SK-N-MC (cell line): ENCODE measurements around the gene NTF3.
A peak's percentile ranks its signal among the peaks of the same experiment; 100 is the strongest.

Source experiments
- DNase-seq: peaks from one replicate; pipeline ENCODE4 v3.0.0-alpha.2; 2011; ENCODE audit warnings: low read depth, low spot score
- H3K27ac ChIP-seq: fragments of 200-600 bp; sonication (generic); 2 replicates; pipeline ENCODE4 v1.5.1; 2016; ENCODE audit warnings: mixed run types
- H3K36me3 ChIP-seq: fragments of 200-600 bp; sonication (generic); 2 replicates; pipeline ENCODE4 v1.6.1; 2017; ENCODE audit warnings: antibody characterized with exemption, low read length, mixed read lengths; ENCODE audit not compliant: insufficient read depth
- H3K4me3 ChIP-seq: fragments of 200-600 bp; sonication (generic); 2 replicates; pipeline ENCODE4 v1.5.1; 2016
- H3K9ac ChIP-seq: fragments of 200-600 bp; sonication (generic); 2 replicates; pipeline ENCODE4 v1.8.0; 2017; ENCODE audit warnings: mixed run types, mixed read lengths; ENCODE audit not compliant: insufficient read length
- H3K9me3 ChIP-seq: fragments of 200-600 bp; sonication (generic); 2 replicates; pipeline ENCODE4 v1.6.1; 2017; ENCODE audit warnings: low read depth, mild to moderate bottlenecking, antibody characterized with exemption, low read length, moderate library complexity, mixed read lengths
- EZH2 ChIP-seq: fragments of 200-600 bp; sonication (generic); IDR thresholded peaks from one replicate; pipeline ENCODE4 v1.6.1; 2017; ENCODE audit warnings: antibody characterized with exemption
- FOXP2 ChIP-seq: optimal IDR thresholded peaks from 2 replicates; pipeline ENCODE3; 2011; ENCODE audit warnings: mild to moderate bottlenecking, moderate library complexity; ENCODE audit not compliant: insufficient read depth; ENCODE audit errors: extremely low read length, control extremely low read depth
- POLR2AphosphoS5 ChIP-seq: IDR thresholded peaks from 2 replicates; pipeline ENCODE4 v1.6.1; 2012; ENCODE audit warnings: mild to moderate bottlenecking, low read depth, low read length, borderline replicate concordance

NTF3 gene

GRCh38 chr12:5429741-5430557 lies 2.0 kb upstream of the NTF3 start:
- no peak overlapping the region for H3K9ac ChIP-seq
- no peaks in the 10 kb centered on the region for H3K9me3 ChIP-seq
- DNase-seq: no peak
- TF ChIP-seq POLR2AphosphoS5 (no peak), FOXP2 (no peak), EZH2 (no peak)
- H3K36me3 ChIP-seq: no peaks in the 10 kb centered on the region
- H3K27ac ChIP-seq: no peak overlapping the region
- no peak overlapping the region for H3K4me3 ChIP-seq

DNA sequence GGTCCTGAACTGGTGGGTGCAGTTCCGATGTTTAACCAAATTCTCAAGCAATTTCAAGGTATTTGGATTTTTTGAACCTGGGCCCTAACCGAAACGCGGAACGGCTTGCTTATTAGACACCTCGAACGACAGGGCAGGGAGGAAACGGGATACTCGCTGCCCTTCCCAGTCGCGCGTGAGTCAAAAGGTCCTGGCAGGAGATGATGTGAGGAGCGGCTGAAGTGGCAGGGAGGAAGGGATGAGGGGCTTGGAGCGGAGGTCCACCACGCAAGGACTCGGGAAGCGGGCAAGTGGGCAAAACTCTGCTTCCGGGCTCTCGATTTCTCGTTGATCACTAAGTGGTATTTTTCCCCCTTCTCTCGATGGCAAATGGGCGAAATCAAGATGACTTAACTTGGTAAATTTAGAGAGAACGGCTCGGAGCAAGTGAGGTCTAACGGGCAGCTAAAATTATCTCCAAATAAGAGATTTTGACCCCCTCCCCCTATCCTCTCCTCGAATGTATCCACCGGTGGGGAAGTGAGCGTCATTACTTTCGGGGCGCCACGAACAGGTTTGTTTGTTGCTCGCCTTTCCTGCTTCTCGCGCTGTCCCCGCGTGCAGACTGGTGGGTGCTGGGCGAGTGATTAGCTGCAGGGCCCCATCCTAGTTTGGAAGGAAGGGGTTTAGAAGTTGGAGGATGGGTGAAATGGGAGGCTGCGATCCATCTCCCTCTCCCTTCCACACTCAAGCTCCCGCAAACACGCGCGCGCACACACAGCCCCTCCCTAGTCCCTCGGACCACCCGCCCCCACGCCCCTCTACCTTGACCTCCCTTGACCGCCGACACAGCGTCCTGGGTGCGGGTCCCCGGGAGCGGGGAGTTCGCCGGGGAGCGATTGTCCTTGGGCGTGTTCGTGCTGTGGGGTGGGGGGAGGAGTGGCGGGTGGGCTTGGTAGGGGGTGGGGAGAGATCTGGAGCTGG lies 986 bp upstream of the NTF3 start:
- Histone ChIP-seq H3K4me3 (no peak overlapping the region), H3K27ac (no peak overlapping the region), H3K9ac (no peak overlapping the region), H3K9me3 (no peaks in the 10 kb centered on the region), H3K36me3 (no peaks in the 10 kb centered on the region)
- no peak for TF ChIP-seq POLR2AphosphoS5
- no peak for TF ChIP-seq FOXP2
- no peak for TF ChIP-seq EZH2
- no peak for DNase-seq

DNA sequence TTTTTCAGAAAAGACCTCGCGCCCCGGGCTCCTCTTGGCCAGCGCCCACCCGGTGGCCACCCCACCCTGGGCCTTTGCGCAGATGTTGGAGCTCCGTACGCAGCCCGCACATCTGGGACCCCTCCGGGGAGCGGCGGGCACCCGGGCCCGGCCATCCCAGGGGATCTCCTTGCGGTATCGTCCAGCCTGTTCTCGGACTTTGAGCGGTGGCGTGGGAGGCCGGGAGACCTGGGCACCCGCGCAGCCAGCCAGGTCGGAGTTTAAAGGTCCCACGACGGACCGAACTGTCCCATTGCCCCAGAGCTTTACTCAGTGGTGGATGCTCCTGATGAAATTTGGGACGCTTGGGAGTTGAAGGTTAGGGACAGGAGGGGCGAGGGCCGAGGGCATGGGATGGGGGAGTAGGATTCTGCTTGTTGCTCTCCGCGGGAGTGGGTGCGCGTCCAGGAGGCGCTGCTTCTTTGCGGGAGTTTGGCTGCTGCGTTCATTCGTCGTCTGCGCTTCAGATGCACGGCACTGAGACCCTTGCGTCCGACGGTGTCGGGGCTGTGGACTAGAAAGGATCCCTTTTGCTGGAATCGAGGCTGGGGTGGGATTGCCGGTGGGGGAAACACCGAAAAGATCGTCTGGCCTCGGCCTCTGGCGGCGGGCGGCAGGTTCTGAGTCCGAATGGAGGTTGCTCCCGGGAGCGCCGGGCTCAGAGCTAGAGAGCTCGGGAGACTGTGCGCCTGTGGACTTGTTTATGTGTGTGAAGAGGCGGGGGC lies 1.4 kb downstream of the NTF3 start:
- H3K4me3 ChIP-seq: no peak overlapping the region
- no peak for DNase-seq

DNA sequence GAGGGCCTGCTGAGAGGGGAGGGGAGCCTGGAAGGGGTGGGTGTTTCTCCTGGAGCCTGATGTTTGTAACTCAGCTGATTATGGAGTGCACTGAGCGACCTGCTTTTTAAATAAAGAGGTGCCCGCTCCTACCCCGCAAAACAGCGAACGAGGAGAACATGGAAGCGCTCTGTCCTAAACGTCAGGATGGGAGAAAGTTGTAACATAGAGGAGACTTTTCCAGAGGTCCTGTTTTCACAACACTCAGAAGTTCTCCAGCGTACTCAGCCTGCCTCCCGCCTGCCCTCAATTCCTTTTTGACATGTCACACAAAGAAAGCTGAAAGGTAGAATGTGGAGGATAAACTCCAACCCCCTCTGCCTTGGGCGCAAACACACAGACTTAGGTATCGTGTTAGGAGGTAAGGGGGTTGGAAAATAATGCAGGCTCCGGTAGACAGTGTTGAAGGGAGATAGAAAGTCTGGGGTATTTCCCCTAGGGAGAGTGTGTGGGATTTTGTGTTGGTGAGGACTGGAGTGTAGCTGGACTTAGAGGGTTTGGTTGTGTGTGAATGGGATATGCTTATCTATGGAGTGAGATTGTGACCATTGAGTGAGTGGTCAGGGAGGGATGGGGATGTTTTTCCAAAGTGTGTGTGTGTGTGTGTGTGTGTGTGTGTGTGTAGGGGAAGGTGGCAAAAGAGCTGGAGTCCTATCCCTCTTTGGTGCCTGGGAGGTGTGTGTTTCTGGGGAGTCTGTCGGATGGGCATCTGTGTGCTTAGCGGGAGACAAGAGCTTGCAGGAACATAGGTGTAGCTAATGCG lies 2.1 kb downstream of the NTF3 start:
- Histone ChIP-seq H3K27ac (no peak overlapping the region), H3K9me3 (no peaks in the 10 kb centered on the region), H3K4me3 (no peak overlapping the region), H3K9ac (no peak overlapping the region), H3K36me3 (no peaks in the 10 kb centered on the region)
- DNase-seq: no peak
- no peak for TF ChIP-seq EZH2
- TF ChIP-seq FOXP2: no peak
- no peak for TF ChIP-seq POLR2AphosphoS5

More for the DNA sequence above, 1.4 kb downstream of the NTF3 start:
- H3K9me3 ChIP-seq: no peaks in the 10 kb centered on the region
- H3K36me3 ChIP-seq: no peaks in the 10 kb centered on the region
- H3K27ac ChIP-seq: no peak overlapping the region
- TF ChIP-seq EZH2 (peak; percentile 47), POLR2AphosphoS5 (no peak), FOXP2 (no peak)
- no peak overlapping the region for H3K9ac ChIP-seq

DNA sequence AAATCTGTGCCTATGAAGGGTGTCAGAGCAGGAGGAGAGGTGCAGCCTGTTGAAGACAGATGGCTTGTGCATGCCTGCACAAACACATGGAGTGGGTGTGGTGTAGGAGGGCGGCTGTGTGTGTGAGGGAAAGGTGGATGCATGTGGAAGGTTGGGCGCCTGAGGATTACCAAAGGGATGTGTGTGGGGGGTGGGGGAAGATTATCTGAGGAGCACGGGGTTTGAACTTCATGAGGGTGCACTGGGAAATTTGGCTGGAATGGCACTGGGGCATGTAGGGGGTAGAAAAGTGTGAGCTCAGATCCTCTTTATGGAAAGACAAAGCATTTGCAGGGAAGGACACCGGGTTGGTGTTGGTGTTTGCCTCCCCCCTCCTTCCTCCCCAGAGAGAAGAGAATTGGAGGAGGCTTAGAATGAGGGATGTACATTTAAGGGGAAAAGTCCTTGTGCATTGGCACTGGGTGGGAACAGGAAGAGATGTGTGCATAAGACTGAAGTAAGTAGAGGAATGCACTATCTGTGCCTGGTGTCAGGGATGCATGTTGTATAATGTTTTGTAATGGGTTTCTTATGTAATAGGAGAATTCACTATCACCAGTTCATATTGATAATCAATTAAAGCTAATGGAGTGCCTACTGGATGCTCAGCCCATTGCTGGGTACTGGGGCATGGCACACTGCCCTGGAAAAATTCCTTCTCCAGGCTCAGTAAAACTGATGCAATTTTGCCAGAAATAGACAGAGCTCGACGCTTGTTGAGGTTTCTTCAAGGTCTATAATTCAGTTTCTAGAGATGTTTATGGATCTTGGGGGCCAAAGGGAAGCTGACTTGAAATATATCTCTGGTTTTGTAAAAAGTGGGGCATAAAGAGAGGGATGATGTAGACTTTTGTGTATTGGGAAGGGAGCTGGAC lies 3.0 kb downstream of the NTF3 start:
- Histone ChIP-seq H3K9me3 (no peaks in the 10 kb centered on the region), H3K9ac (no peak overlapping the region), H3K36me3 (no peaks in the 10 kb centered on the region), H3K27ac (no peak overlapping the region), H3K4me3 (no peak overlapping the region)
- DNase-seq: no peak
- TF ChIP-seq FOXP2 (no peak), POLR2AphosphoS5 (no peak), EZH2 (no peak)

DNA sequence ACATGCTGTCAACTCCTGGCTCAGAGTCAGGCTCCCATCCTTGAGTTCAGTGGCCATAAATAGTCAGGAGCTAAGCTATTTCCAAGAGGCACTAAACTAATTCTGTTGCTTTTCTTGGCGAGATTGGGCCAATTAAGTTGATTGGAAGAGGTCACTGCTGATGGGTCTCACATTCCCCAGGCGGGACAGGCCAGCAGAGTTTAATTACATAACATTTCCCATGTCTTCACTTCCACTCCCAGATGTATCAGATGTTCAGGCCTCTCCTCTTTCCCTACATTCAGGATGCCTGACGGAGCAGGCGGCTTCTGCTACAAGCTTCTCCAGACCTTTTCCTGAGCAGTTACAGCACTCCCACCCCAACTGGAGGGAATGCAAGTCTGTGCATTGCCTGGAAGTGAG lies 5.3 kb downstream of the NTF3 start:
- no peaks in the 10 kb centered on the region for H3K36me3 ChIP-seq
- H3K9ac ChIP-seq: no peak overlapping the region
- no peak for DNase-seq
- no peak overlapping the region for H3K4me3 ChIP-seq
- no peaks in the 10 kb centered on the region for H3K9me3 ChIP-seq
- no peak for TF ChIP-seq EZH2
- no peak for TF ChIP-seq POLR2AphosphoS5
- TF ChIP-seq FOXP2: no peak
- no peak overlapping the region for H3K27ac ChIP-seq
